ENCODE data around the gene LIMCH1. TPM values are rescaled to one million over a fixed set of nuclear protein-coding genes. Genes with fewer than 3 reads are reported as not detected.

Gene LIMCH1
- total and polyA plus RNA-seq, 2 of the 8 experiments (the other 6 are each of a cell fraction or from before 2014, with no cell fraction given) = 2.7 to 3.0 TPM

DNA sequence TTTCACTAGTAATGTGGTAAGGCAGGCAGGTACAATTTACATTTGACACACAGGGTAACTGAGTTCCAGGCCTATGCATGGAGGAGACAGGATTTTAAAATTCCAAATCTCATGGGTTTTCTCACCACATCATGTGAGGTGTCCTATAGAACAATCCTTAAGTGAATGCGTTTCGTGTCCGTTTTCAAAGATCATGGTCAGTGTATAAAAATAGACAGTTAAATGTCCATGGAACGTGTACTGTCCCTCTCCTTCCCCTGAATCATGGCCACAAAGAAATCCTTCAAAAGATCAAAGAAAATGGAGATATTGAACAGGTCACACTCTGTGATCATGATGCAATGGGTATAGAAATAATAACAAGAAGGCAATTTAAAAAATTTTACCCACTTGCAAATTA, 42.0 kb downstream of the LIMCH1 start:
- FAIRE-seq (no peak), DNase-seq (ENCODE audit: low read depth in 1 of 2, low spot score in 2 of 2) (no peak)
- ChIA-PET CTCF (ENCODE audit: partially characterized antibody) (interaction anchor here (1.1 kb wide), 1 partner anchor 274 kb away, joined by 3 read pairs; no protein-coding TSS in a partner anchor), POLR2A (ENCODE audit: partially characterized antibody) (no interaction called here)
- no peaks in the 10 kb centered on the region for H3K79me1 ChIP-seq (ENCODE audit: low read depth, low read length)
- H3K23ac ChIP-seq (ENCODE audit: insufficient read length) = no peak overlapping the region
- no peak for TF ChIP-seq ASH2L (IDR thresholded peaks at IDR 0.05; ENCODE audit: low read length)
- H4K8ac ChIP-seq (ENCODE audit: extremely low read depth, insufficient read depth, low read length) = no peak overlapping the region
- H3K23me2 ChIP-seq (ENCODE audit: low read depth, low read length) = no peaks in the 10 kb centered on the region
- no peaks in the 10 kb centered on the region for H3K4me1 ChIP-seq (replicated peaks in 1 of 4; ENCODE audit: control insufficient read depth in 3 of 4, insufficient read depth in 4 of 4, low read length in 3 of 4)
- H3K4me2 ChIP-seq (ENCODE audit: insufficient read depth in 1 of 2, low read depth in 2 of 2, low read length in 2 of 2) = no peak overlapping the region
- no peaks in the 10 kb centered on the region for H3K36me3 ChIP-seq (ENCODE audit: control insufficient read depth in 2 of 4, insufficient read depth in 4 of 4, low read length in 3 of 4)
- no peaks in the 10 kb centered on the region for H4K20me1 ChIP-seq (replicated peaks in 1 of 2; ENCODE audit: control insufficient read depth in 1 of 2, insufficient read depth in 2 of 2, low read length in 2 of 2)
- no peak overlapping the region for H2AFZ ChIP-seq (ENCODE audit: low read length)
- H3K27ac ChIP-seq (ENCODE audit: low read depth, low read length) = no peak overlapping the region
- H3K4me3 ChIP-seq (ENCODE audit: extremely low read depth in 1 of 4, insufficient read depth in 2 of 4, low read depth in 3 of 4, low read length in 4 of 4) = no peak overlapping the region
- H2BK12ac ChIP-seq (ENCODE audit: low read depth, low read length) = no peak overlapping the region
- no peak overlapping the region for H2AK5ac ChIP-seq (ENCODE audit: low read depth, low read length)
- no peaks in the 10 kb centered on the region; a peak in 3 of 4 replicates for H3K9me3 ChIP-seq (ENCODE audit: insufficient read depth in 2 of 2, low read depth in 1 of 2, low read length in 1 of 2)
- WGBS, 2 experiments (ENCODE audit: extremely low coverage in 1 of 2, insufficient coverage in 1 of 2, insufficient read length in 1 of 2, insufficient replicate concordance in 2 of 2, low coverage in 1 of 2, low lambda C conversion rate in 2 of 2, missing lambda C conversion rate in 1 of 2) = 91% methylated on average over 4 of the region's 4 CpGs; no CpG with 5 or more reads in 1 of the 2 experiments
- H2BK20ac ChIP-seq (ENCODE audit: low read length) = no peak overlapping the region
- H3K9ac ChIP-seq (replicated peaks in 1 of 4; ENCODE audit: extremely low read depth in 1 of 4, low read depth in 3 of 4, low read length in 3 of 4) = no peak overlapping the region
- no peaks in the 10 kb centered on the region for H3K27me3 ChIP-seq (replicated peaks in 1 of 4; ENCODE audit: control insufficient read depth in 3 of 4, extremely low read depth in 1 of 4, insufficient read depth in 3 of 4, low read length in 3 of 4)
- H3K14ac ChIP-seq (ENCODE audit: insufficient read length) = no peak overlapping the region
- H2BK120ac ChIP-seq (replicated peaks; ENCODE audit: low read depth, low read length) = no peak overlapping the region
- H3K56ac ChIP-seq (replicated peaks; ENCODE audit: insufficient read length, low read depth, low read length) = no peak overlapping the region
- no peaks in the 10 kb centered on the region for H3K79me2 ChIP-seq (ENCODE audit: control insufficient read depth in 1 of 2, insufficient read depth in 2 of 2, low read length in 2 of 2)
- H4K91ac ChIP-seq (replicated peaks; ENCODE audit: insufficient read length, low read length) = no peak overlapping the region
- H3K4ac ChIP-seq (replicated peaks; ENCODE audit: insufficient read length, low read depth, low read length) = no peak overlapping the region
- no peak overlapping the region for H4K5ac ChIP-seq (ENCODE audit: insufficient read length, low read depth, low read length)
- H2BK15ac ChIP-seq (ENCODE audit: low read length) = no peak overlapping the region
- no peak overlapping the region for H3K18ac ChIP-seq (ENCODE audit: extremely low read depth, low read length)
- no peak overlapping the region for H2BK5ac ChIP-seq (ENCODE audit: low read depth, low read length)
